Nephron progenitor cell (in vitro differentiated cells): Measurements from ENCODE around the gene GDF7.

Experiments
- DNase-seq: peaks from one replicate; pipeline ENCODE4 v3.0.0; 2021
- H3K27ac Mint-ChIP-seq: 2 replicates; pipeline ENCODE4 v1.8.0; 2021; ENCODE audit warnings: mild to moderate bottlenecking, moderate library complexity, mixed read lengths
- H3K27me3 Mint-ChIP-seq: 2 replicates; pipeline ENCODE4 v1.8.0; 2021; ENCODE audit warnings: mild to moderate bottlenecking, low read depth, mixed read lengths; ENCODE audit not compliant: poor library complexity
- H3K36me3 Mint-ChIP-seq: 2 replicates; pipeline ENCODE4 v1.8.0; 2021; ENCODE audit warnings: low read depth, mixed read lengths
- H3K4me1 Mint-ChIP-seq: 2 replicates; pipeline ENCODE4 v1.8.0; 2021; ENCODE audit warnings: mixed read lengths
- H3K4me3 Mint-ChIP-seq: 2 replicates; pipeline ENCODE4 v1.8.0; 2021; ENCODE audit warnings: mild to moderate bottlenecking, moderate library complexity, mixed read lengths
- H3K9me3 Mint-ChIP-seq: 2 replicates; pipeline ENCODE4 v1.8.0; 2021; ENCODE audit warnings: mild to moderate bottlenecking, moderate library complexity, mixed read lengths
- CTCF ChIP-seq: fragments of 200-600 bp; sonication (generic); IDR thresholded peaks from 2 replicates; pipeline ENCODE4 v1.5.0; 2021; ENCODE audit warnings: antibody characterized with exemption

Gene GDF7

GRCh38 chr2:20666005-20666303 is 990 bp upstream of the GDF7 start:
- H3K27me3 Mint-ChIP-seq = peaks cover 96% of the 10 kb centered on the region
- peaks cover 20% of the 10 kb centered on the region for H3K4me1 Mint-ChIP-seq
- no peak overlapping the region for H3K27ac Mint-ChIP-seq
- no peaks in the 10 kb centered on the region for H3K36me3 Mint-ChIP-seq
- H3K4me3 Mint-ChIP-seq = peak overlapping the region; percentile 74
- DNase-seq = no peak
- H3K9me3 Mint-ChIP-seq = no peaks in the 10 kb centered on the region
- no peak for TF ChIP-seq CTCF

- peaks cover 24% of the 10 kb centered on the region for H3K4me1 Mint-ChIP-seq
- H3K27me3 Mint-ChIP-seq = peaks cover 96% of the 10 kb centered on the region
- H3K9me3 Mint-ChIP-seq = no peaks in the 10 kb centered on the region
- no peak for TF ChIP-seq CTCF
- no peaks in the 10 kb centered on the region for H3K36me3 Mint-ChIP-seq
- no peak overlapping the region for H3K27ac Mint-ChIP-seq
- H3K4me3 Mint-ChIP-seq = no peak overlapping the region
- DNase-seq = peak; percentile 47
Measured at GRCh38 chr2:20667151-20667530, 197 bp downstream of the GDF7 start.

GRCh38 chr2:20667531-20668401 is 822 bp downstream of the GDF7 start:
- Mint-ChIP-seq H3K4me3 (peak overlapping the region; percentile 47), H3K4me1 (peaks cover 28% of the 10 kb centered on the region), H3K9me3 (no peaks in the 10 kb centered on the region), H3K36me3 (no peaks in the 10 kb centered on the region), H3K27me3 (peaks cover 96% of the 10 kb centered on the region), H3K27ac (no peak overlapping the region)
- TF ChIP-seq CTCF = no peak
- DNase-seq = no peak

GRCh38 chr2:20668451-20668850 is 1.5 kb downstream of the GDF7 start:
- H3K4me3 Mint-ChIP-seq = peak overlapping the region; percentile 47
- no peak overlapping the region for H3K27ac Mint-ChIP-seq
- TF ChIP-seq CTCF = no peak
- no peaks in the 10 kb centered on the region for H3K9me3 Mint-ChIP-seq
- H3K36me3 Mint-ChIP-seq = no peaks in the 10 kb centered on the region
- no peak for DNase-seq
- peaks cover 28% of the 10 kb centered on the region for H3K4me1 Mint-ChIP-seq
- H3K27me3 Mint-ChIP-seq = peaks cover 96% of the 10 kb centered on the region

GRCh38 chr2:20668871-20669475 is 2.0 kb downstream of the GDF7 start:
- H3K4me3 Mint-ChIP-seq = peak overlapping the region; percentile 25
- no peak for DNase-seq
- H3K36me3 Mint-ChIP-seq = no peaks in the 10 kb centered on the region
- TF ChIP-seq CTCF = no peak
- no peaks in the 10 kb centered on the region for H3K9me3 Mint-ChIP-seq
- H3K4me1 Mint-ChIP-seq = peaks cover 28% of the 10 kb centered on the region
- H3K27ac Mint-ChIP-seq = no peak overlapping the region
- peaks cover 96% of the 10 kb centered on the region for H3K27me3 Mint-ChIP-seq
